ENCODE data around the gene RREB1. TPM values are rescaled to one million over a fixed set of nuclear protein-coding genes. Genes with fewer than 3 reads are reported as not detected.
"Not testable (repeated sequence)": the region's sequence is repeated elsewhere in the genome, so short reads cannot be mapped to it uniquely, and the experiment has no call there.

Gene RREB1
- polyA plus RNA-seq, 1 donor (not counting 4 experiments of a cell fraction or from before 2014, with no cell fraction given), result 6.1 TPM

DNA sequence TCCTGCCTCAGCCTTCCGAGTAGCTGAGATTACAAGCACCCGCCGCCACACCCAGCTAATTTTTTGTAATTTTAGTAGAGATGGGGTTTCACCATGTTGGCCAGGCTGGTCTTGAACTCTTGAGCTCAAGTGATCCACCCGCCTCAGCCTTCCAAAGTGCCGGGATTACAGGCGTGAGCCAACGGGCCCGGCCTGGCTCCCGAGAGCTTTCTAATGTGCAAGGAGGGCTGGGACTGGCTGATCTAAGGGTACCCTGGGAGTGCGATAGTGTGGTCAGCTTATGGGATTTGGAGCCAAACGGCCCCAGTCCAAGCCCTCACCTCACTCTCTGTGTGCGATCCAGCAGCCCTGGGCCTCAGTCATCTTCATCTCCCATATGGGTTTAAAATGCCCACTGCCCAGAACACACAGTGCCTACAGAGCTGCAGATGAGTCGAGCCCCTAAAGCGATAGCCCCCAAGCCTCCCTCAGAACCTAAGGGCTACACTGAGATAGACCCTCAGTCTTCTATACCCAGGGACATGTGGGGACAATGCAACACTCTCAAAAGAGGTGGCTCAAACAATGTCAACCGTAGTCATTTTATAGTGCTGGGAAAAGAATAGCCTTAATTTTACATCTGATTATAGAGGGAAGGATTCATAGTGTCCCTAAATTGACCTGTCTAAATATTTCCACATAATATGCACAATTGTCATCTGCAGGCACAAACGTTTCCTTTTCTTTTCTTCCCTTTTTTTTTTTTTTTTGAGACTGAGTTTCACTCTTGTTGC lies 155.2 kb downstream of the RREB1 start:
- Histone ChIP-seq H3K4me1 (ENCODE audit: control insufficient read depth, extremely low read depth, insufficient read depth, low read length) (peaks cover 26% of the 10 kb centered on the region), H3K27me3 (ENCODE audit: control insufficient read depth, extremely low read depth, insufficient read depth, low read length) (no peaks in the 10 kb centered on the region), H3K79me2 (ENCODE audit: control insufficient read depth, insufficient read depth, low read length) (no peaks in the 10 kb centered on the region), H4K20me1 (ENCODE audit: control insufficient read depth, extremely low read depth, insufficient read depth, low read length) (no peaks in the 10 kb centered on the region), H3K27ac (ENCODE audit: control insufficient read depth, insufficient read depth, low read length) (no peak overlapping the region), H3K36me3 (ENCODE audit: control insufficient read depth in 2 of 2, extremely low read depth in 1 of 2, insufficient read depth in 2 of 2, low read length in 2 of 2) (no peaks in the 10 kb centered on the region), H3K9me3 (ENCODE audit: control insufficient read depth, low read depth, low read length) (peaks cover 2% of the 10 kb centered on the region), H3K4me3 (ENCODE audit: control insufficient read depth in 2 of 3, extremely low read depth in 1 of 3, insufficient read depth in 2 of 3, low read depth in 1 of 3, low read length in 3 of 3) (no peak overlapping the region), H3K4me2 (ENCODE audit: control insufficient read depth, extremely low read depth, insufficient read depth, low read depth, low read length) (no peak overlapping the region), H3K9ac (ENCODE audit: control insufficient read depth, extremely low read depth, insufficient read depth, low read length) (no peak overlapping the region), H2AFZ (ENCODE audit: control insufficient read depth, low read length) (no peak overlapping the region), H3K9me1 (ENCODE audit: control insufficient read depth, extremely low read depth, insufficient read depth, low read length) (no peaks in the 10 kb centered on the region)
- FAIRE-seq (no peak), DNase-seq (ENCODE audit: low read depth, low spot score) (no peak)
- TF ChIP-seq, protein P1, sequence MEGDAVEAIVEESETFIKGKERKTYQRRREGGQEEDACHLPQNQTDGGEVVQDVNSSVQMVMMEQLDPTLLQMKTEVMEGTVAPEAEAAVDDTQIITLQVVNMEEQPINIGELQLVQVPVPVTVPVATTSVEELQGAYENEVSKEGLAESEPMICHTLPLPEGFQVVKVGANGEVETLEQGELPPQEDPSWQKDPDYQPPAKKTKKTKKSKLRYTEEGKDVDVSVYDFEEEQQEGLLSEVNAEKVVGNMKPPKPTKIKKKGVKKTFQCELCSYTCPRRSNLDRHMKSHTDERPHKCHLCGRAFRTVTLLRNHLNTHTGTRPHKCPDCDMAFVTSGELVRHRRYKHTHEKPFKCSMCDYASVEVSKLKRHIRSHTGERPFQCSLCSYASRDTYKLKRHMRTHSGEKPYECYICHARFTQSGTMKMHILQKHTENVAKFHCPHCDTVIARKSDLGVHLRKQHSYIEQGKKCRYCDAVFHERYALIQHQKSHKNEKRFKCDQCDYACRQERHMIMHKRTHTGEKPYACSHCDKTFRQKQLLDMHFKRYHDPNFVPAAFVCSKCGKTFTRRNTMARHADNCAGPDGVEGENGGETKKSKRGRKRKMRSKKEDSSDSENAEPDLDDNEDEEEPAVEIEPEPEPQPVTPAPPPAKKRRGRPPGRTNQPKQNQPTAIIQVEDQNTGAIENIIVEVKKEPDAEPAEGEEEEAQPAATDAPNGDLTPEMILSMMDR (optimal IDR thresholded peaks at IDR 0.05 in 1 of 3, IDR thresholded peaks at IDR 0.05 in 1 of 3, conservative IDR thresholded peaks at IDR 0.05 in 1 of 3; ENCODE audit: extremely low read depth in 1 of 3, insufficient read depth in 2 of 3, low read length in 3 of 3), result no peak
- no peak for TF ChIP-seq EZH2 (IDR thresholded peaks at IDR 0.05; ENCODE audit: low read length)
- dilution Hi-C loops (cut with MboI; ENCODE audit: extremely low pct_ligation_motif_present, low sequenced_read_pairs), result no loop called here

DNA sequence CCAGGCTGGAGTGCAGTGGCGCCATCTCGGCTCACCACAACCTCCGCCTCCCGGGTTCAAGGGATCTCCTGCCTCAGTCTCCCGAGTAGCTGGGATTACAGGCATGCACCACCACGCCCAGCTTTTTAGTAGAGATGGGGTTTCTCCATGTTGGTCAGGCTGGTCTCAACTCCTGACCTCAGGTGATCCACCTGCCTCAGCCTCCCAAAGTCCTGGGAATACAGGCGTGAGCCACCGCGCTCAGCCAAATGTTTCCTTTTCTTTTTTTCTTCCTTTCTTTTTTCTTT lies 155.7 kb downstream of the RREB1 start:
- H3K36me3 ChIP-seq (ENCODE audit: control insufficient read depth in 2 of 2, extremely low read depth in 1 of 2, insufficient read depth in 2 of 2, low read length in 2 of 2); H3K27me3 ChIP-seq (ENCODE audit: control insufficient read depth, extremely low read depth, insufficient read depth, low read length); H3K4me3 ChIP-seq (ENCODE audit: control insufficient read depth in 2 of 3, extremely low read depth in 1 of 3, insufficient read depth in 2 of 3, low read depth in 1 of 3, low read length in 3 of 3); FAIRE-seq; H3K4me2 ChIP-seq (ENCODE audit: control insufficient read depth, extremely low read depth, insufficient read depth, low read depth, low read length); DNase-seq (ENCODE audit: low read depth, low spot score); H3K9me3 ChIP-seq (ENCODE audit: control insufficient read depth, low read depth, low read length); dilution Hi-C loops (cut with MboI; ENCODE audit: extremely low pct_ligation_motif_present, low sequenced_read_pairs); H3K9ac ChIP-seq (ENCODE audit: control insufficient read depth, extremely low read depth, insufficient read depth, low read length); H3K9me1 ChIP-seq (ENCODE audit: control insufficient read depth, extremely low read depth, insufficient read depth, low read length); H4K20me1 ChIP-seq (ENCODE audit: control insufficient read depth, extremely low read depth, insufficient read depth, low read length); H3K27ac ChIP-seq (ENCODE audit: control insufficient read depth, insufficient read depth, low read length); H2AFZ ChIP-seq (ENCODE audit: control insufficient read depth, low read length); H3K79me2 ChIP-seq (ENCODE audit: control insufficient read depth, insufficient read depth, low read length): not testable (repeated sequence)
- peaks cover 31% of the 10 kb centered on the region for H3K4me1 ChIP-seq (ENCODE audit: control insufficient read depth, extremely low read depth, insufficient read depth, low read length)

GRCh38 chr6:7264041-7264440 lies 156.3 kb downstream of the RREB1 start:
- FAIRE-seq (no peak), DNase-seq (ENCODE audit: low read depth, low spot score) (no peak)
- Histone ChIP-seq H3K9me1 (ENCODE audit: control insufficient read depth, extremely low read depth, insufficient read depth, low read length) (no peaks in the 10 kb centered on the region), H3K4me3 (ENCODE audit: control insufficient read depth in 2 of 3, extremely low read depth in 1 of 3, insufficient read depth in 2 of 3, low read depth in 1 of 3, low read length in 3 of 3) (no peak overlapping the region), H3K4me2 (ENCODE audit: control insufficient read depth, extremely low read depth, insufficient read depth, low read depth, low read length) (no peak overlapping the region), H3K9ac (ENCODE audit: control insufficient read depth, extremely low read depth, insufficient read depth, low read length) (no peak overlapping the region), H3K4me1 (ENCODE audit: control insufficient read depth, extremely low read depth, insufficient read depth, low read length) (peaks cover 32% of the 10 kb centered on the region), H3K36me3 (ENCODE audit: control insufficient read depth in 2 of 2, extremely low read depth in 1 of 2, insufficient read depth in 2 of 2, low read length in 2 of 2) (no peaks in the 10 kb centered on the region), H3K9me3 (ENCODE audit: control insufficient read depth, low read depth, low read length) (peaks cover 2% of the 10 kb centered on the region), H3K79me2 (ENCODE audit: control insufficient read depth, insufficient read depth, low read length) (no peaks in the 10 kb centered on the region), H3K27ac (ENCODE audit: control insufficient read depth, insufficient read depth, low read length) (no peak overlapping the region), H2AFZ (ENCODE audit: control insufficient read depth, low read length) (no peak overlapping the region), H4K20me1 (ENCODE audit: control insufficient read depth, extremely low read depth, insufficient read depth, low read length) (no peaks in the 10 kb centered on the region), H3K27me3 (ENCODE audit: control insufficient read depth, extremely low read depth, insufficient read depth, low read length) (no peaks in the 10 kb centered on the region)
- dilution Hi-C loops (cut with MboI; ENCODE audit: extremely low pct_ligation_motif_present, low sequenced_read_pairs), result no loop called here
- no peak for TF ChIP-seq EZH2 (IDR thresholded peaks at IDR 0.05; ENCODE audit: low read length)
- TF ChIP-seq, protein P1 (optimal IDR thresholded peaks at IDR 0.05 in 1 of 3, IDR thresholded peaks at IDR 0.05 in 1 of 3, conservative IDR thresholded peaks at IDR 0.05 in 1 of 3; ENCODE audit: extremely low read depth in 1 of 3, insufficient read depth in 2 of 3, low read length in 3 of 3), result no peak

Measured in keratinocyte (primary cell).